H1 (cell line): ENCODE data around the gene SEMA5B. TPM values are rescaled to one million over a fixed set of nuclear protein-coding genes. Genes with fewer than 3 reads are reported as not detected.

Source experiments
- CHD1 ChIP-seq: IDR thresholded peaks from 2 replicates; pipeline ENCODE4 v1.6.1; 2012; ENCODE audit warnings: low read depth, low read length, improper control_type of control experiment
- CHD2 ChIP-seq: IDR thresholded peaks from 2 replicates; pipeline ENCODE4 v1.6.1; 2012; ENCODE audit warnings: low read length, improper control_type of control experiment
- CREB1 ChIP-seq: IDR thresholded peaks from 2 replicates; pipeline ENCODE4 v1.6.1; 2012; ENCODE audit warnings: inconsistent platforms
- EGR1 ChIP-seq: IDR thresholded peaks from 2 replicates; pipeline ENCODE4 v1.6.1; 2011; ENCODE audit warnings: low read depth, low read length, borderline replicate concordance
- EZH2 ChIP-seq: fragments of 200-600 bp; sonication (generic); IDR thresholded peaks from 2 replicates; pipeline ENCODE4 v1.7.1; 2012; ENCODE audit warnings: low read depth, mild to moderate bottlenecking, moderate library complexity, low read length, inconsistent platforms; ENCODE audit not compliant: severe bottlenecking
- GTF2F1 ChIP-seq: IDR thresholded peaks from 2 replicates; pipeline ENCODE4 v1.6.1; 2012; ENCODE audit warnings: low read depth, low read length, improper control_type of control experiment, borderline replicate concordance
- HDAC6 ChIP-seq: IDR thresholded peaks from one replicate; pipeline ENCODE4 v1.7.1; 2012; ENCODE audit warnings: low read depth, mild to moderate bottlenecking, inconsistent platforms, low read length, moderate library complexity
- KDM1A ChIP-seq: fragments of 200-600, 300-600 bp; sonication (generic); IDR thresholded peaks from 2 replicates; pipeline ENCODE4 v1.7.1; 2016; ENCODE audit warnings: mild to moderate bottlenecking, low read length, borderline replicate concordance
- KDM4A ChIP-seq: IDR thresholded peaks from one replicate; pipeline ENCODE4 v1.7.1; 2012; ENCODE audit warnings: low read depth, mild to moderate bottlenecking, moderate library complexity, low read length, inconsistent platforms; ENCODE audit not compliant: severe bottlenecking
- NANOG ChIP-seq: IDR thresholded peaks from 2 replicates; pipeline ENCODE4 v1.6.1; 2011; ENCODE audit warnings: low read length, low read depth, mild to moderate bottlenecking, inconsistent platforms; ENCODE audit not compliant: insufficient read depth, poor library complexity, severe bottlenecking
- RAD21 ChIP-seq, 2 experiments: IDR thresholded peaks in 1 of 2; conservative IDR thresholded peaks in 1 of 2; 2 replicates each; pipeline ENCODE4 v1.6.1; 2011; ENCODE audit warnings: low read depth in 2 of 2, low read length in 2 of 2, improper control_type of control experiment in 1 of 2, inconsistent platforms in 1 of 2, mild to moderate bottlenecking in 1 of 2, moderate library complexity in 1 of 2
- RBBP5 ChIP-seq: IDR thresholded peaks from 2 replicates; pipeline ENCODE4 v1.7.1; 2012; ENCODE audit warnings: low read depth, mild to moderate bottlenecking, inconsistent platforms, low read length, moderate library complexity, borderline replicate concordance
- RFX5 ChIP-seq: IDR thresholded peaks from 2 replicates; pipeline ENCODE4 v1.6.1; 2011; ENCODE audit warnings: low read depth, low read length, improper control_type of control experiment, borderline replicate concordance
- RNF2 ChIP-seq: fragments of 200-900, 300-1000 bp; sonication (generic); IDR thresholded peaks from 2 replicates; pipeline ENCODE4 v1.7.1; 2016; ENCODE audit warnings: borderline replicate concordance, low read depth, mild to moderate bottlenecking, antibody characterized with exemption, low read length; ENCODE audit not compliant: poor library complexity, severe bottlenecking; ENCODE audit errors: missing control alignments
- RXRA ChIP-seq: IDR thresholded peaks from 2 replicates; pipeline ENCODE4 v1.6.1; 2011; ENCODE audit warnings: low read depth, mild to moderate bottlenecking, low read length, moderate library complexity; ENCODE audit not compliant: insufficient read depth
- SAP30 ChIP-seq: fragments of 300-600 bp; sonication (generic); IDR thresholded peaks from 2 replicates; pipeline ENCODE4 v1.7.1; 2012; ENCODE audit warnings: low read length, moderate library complexity, mild to moderate bottlenecking, inconsistent platforms; ENCODE audit not compliant: insufficient read depth, insufficient replicate concordance
- SIN3A ChIP-seq, 2 experiments: IDR thresholded peaks in 1 of 2; conservative IDR thresholded peaks in 1 of 2; 2 replicates each; pipeline ENCODE4 v1.6.1; 2011 to 2012; ENCODE audit warnings: low read length in 2 of 2, improper control_type of control experiment in 1 of 2, low read depth in 1 of 2, mild to moderate bottlenecking in 1 of 2
- SP1 ChIP-seq: IDR thresholded peaks from 2 replicates; pipeline ENCODE4 v1.6.1; 2011; ENCODE audit warnings: low read depth, low read length
- SP2 ChIP-seq: IDR thresholded peaks from 2 replicates; pipeline ENCODE4 v1.6.1; 2012; ENCODE audit warnings: mild to moderate bottlenecking, low read length, inconsistent platforms
- SP4 ChIP-seq: IDR thresholded peaks from 2 replicates; pipeline ENCODE4 v1.6.1; 2012; ENCODE audit warnings: low read length, inconsistent platforms
- SRF ChIP-seq: IDR thresholded peaks from 2 replicates; pipeline ENCODE4 v1.6.1; 2011; ENCODE audit warnings: mild to moderate bottlenecking, low read depth, low read length, moderate library complexity
- SUZ12 ChIP-seq: fragments of 200-600 bp; sonication (generic); IDR thresholded peaks from 2 replicates; pipeline ENCODE4 v1.6.1; 2012; ENCODE audit warnings: mild to moderate bottlenecking, inconsistent platforms, low read length, moderate library complexity, mixed read lengths
- TBP ChIP-seq: IDR thresholded peaks from 2 replicates; pipeline ENCODE4 v1.6.1; 2011; ENCODE audit warnings: low read depth, low read length, improper control_type of control experiment
- YY1 ChIP-seq: IDR thresholded peaks from 2 replicates; pipeline ENCODE4 v1.6.1; 2011; ENCODE audit warnings: low read depth, mild to moderate bottlenecking, low read length
- polyA plus RNA-seq, 7 experiments: library from polyadenylated mRNA; depleted of rRNA in 3 of 7; stranded (reverse) in 5 of 7; unstranded in 2 of 7; fragments of >200 nt in 5 of 7; fragments of 200-250 nt in 2 of 7; gene quantifications; 1 replicate in 5 of 7; 2 replicates in 1 of 7; 4 replicates in 1 of 7; pipeline versions ENCODE4 v1.2.1 to v1.2.3, GENCODE V29; 2011 to 2013; ENCODE audit warnings: missing spikeins in 2 of 7, mixed read lengths in 2 of 7
- total RNA-seq: library from RNA; stranded (reverse); fragmentation: NEBNext Ultra II Directional; extraction: Animal tissue kit (Norgen Biotek cat#: 25700); gene quantifications from 2 replicates; pipeline ENCODE4 v1.2.1, GENCODE V29; 2021

SEMA5B gene
- total and polyA plus RNA-seq, 2 of the 8 experiments (the other 6 are each of a cell fraction or from before 2014, with no cell fraction given), result 13.1 to 22.4 TPM

DNA sequence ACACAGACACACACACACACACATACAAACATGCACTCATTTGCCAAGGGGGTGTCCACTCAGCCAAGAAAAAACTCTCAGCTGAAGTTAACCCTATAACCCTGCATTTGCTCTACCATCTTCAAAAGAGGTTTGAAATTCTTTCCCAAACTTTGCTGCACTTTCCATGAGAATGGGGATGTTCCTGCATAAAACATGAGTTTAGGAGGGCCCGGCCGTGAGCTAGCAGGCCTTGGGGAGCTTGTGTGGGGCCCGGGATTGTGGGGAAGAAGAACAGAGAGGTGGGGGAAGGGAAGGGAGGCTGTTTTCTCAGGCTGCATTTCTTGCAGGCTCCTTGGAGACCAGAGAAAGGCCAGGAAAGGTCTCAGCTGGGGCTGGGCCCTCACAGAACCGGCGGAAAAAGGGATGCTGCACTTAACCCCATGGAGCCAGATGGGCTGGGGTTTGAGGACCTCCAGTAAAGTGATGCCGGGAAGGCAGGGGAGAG, 40.8 kb downstream of the SEMA5B start (continued):
- TF ChIP-seq YY1, result no peak
- 0 out of 4 replicates have a peak, but pooled peaks of 1 of the 2 experiments have one; percentile 18 for TF ChIP-seq SIN3A (conservative IDR thresholded peaks at IDR 0.05 in 1 of 2, IDR thresholded peaks at IDR 0.05 in 1 of 2; ENCODE audit: low read depth in 1 of 2, low read length in 2 of 2)
- no peak for TF ChIP-seq EZH2
- no peak for TF ChIP-seq KDM4A
- no peak for TF ChIP-seq SUZ12
- TF ChIP-seq CREB1, result no peak
- TF ChIP-seq SP2, result no peak
- TF ChIP-seq HDAC6, result no peak
- TF ChIP-seq SAP30, result no peak
- TF ChIP-seq RNF2, result no peak
- TF ChIP-seq RXRA, result no peak
- TF ChIP-seq SP4, result no peak
- TF ChIP-seq SRF, result no peak
- no peak for TF ChIP-seq CHD1
- TF ChIP-seq EGR1, result no peak
- no peak for TF ChIP-seq TBP
- peak; percentile 75 for TF ChIP-seq SP1
- TF ChIP-seq RBBP5, result peak; percentile 60; the same call in 1 of the 2 replicates
- TF ChIP-seq GTF2F1, result no peak
- no peak for TF ChIP-seq KDM1A
- no peak for TF ChIP-seq NANOG
- TF ChIP-seq RAD21 (IDR thresholded peaks at IDR 0.05 in 1 of 2, conservative IDR thresholded peaks at IDR 0.05 in 1 of 2; ENCODE audit: low read depth in 2 of 2, low read length in 2 of 2), result peak in 1 of 2 experiments; percentile 6; a peak in 1 of 4 replicates
- no peak for TF ChIP-seq RFX5
- no peak for TF ChIP-seq CHD2
